Pancreas (tissue), 10 donors: ENCODE results near the gene EIF4G3. TPM values are rescaled to one million over a fixed set of nuclear protein-coding genes. Genes with fewer than 3 reads are reported as not detected.
"Not testable (repeated sequence)": the region's sequence is repeated elsewhere in the genome, so short reads cannot be mapped to it uniquely, and the experiment has no call there.

Source experiments
- ATAC-seq, 4 donors: fragments of 200-7000 bp; cut with Tn5 transposase; one replicate each; pipeline versions ENCODE4 v1.8.0 to v1.9.1; 2020; ENCODE audit warnings: mild to moderate bottlenecking in 4 of 4, moderate library complexity in 4 of 4
- DNase-seq, 6 donors: peaks; one replicate each; pipeline ENCODE4 v3.0.0-alpha.2; 2020
- FAIRE-seq: peaks from 2 replicates; lab custom pipeline; 2012; peaks lifted over from hg19 to GRCh38; lab: Jason Lieb, UNC
- H3K27ac ChIP-seq, 4 donors: fragments of 200-600 bp; sonication (generic); 1 replicate in 3 of 4; 2 replicates in 1 of 4; pipeline versions ENCODE4 v1.5.0 to v1.8.0; 2020
- H3K27me3 ChIP-seq, 4 donors: fragments of 200-600 bp; one replicate each; pipeline ENCODE4 v1.8.0; 2021
- H3K36me3 ChIP-seq, 3 donors: fragments of 200-600 bp; sonication (generic) in 1 of 3; one replicate each; pipeline versions ENCODE4 v1.5.0 to v1.8.0; 2020 to 2021
- H3K4me1 ChIP-seq, 3 donors: fragments of 200-600 bp; one replicate each; pipeline ENCODE4 v1.8.0; 2021
- H3K4me3 ChIP-seq, 4 donors: fragments of 200-600 bp; sonication (generic) in 2 of 4; one replicate each; pipeline versions ENCODE4 v1.5.0 to v1.8.0; 2020 to 2021
- H3K9me3 ChIP-seq, 4 donors: fragments of 200-600 bp; one replicate each; pipeline ENCODE4 v1.8.0; 2021
- CTCF ChIP-seq, 4 donors: fragments of 200-600 bp; sonication (generic) in 3 of 4; IDR thresholded peaks; one replicate each; pipeline versions ENCODE4 v1.5.0 to v1.8.0; 2021; ENCODE audit warnings: antibody characterized with exemption in 4 of 4
- WGBS, 2 donors: extraction: QIAGEN DNeasy Blood & Tissue Kit; methylation state at CpG; one replicate each; pipeline ENCODE4 v1.1.7; 2013; 5-methylcytosine and 5-hydroxymethylcytosine counted together
- intact Hi-C, 3 donors: fragments of 100-400 bp; cut with DNase I; formaldehyde crosslinking; loops; one replicate each; pipeline versions ENCODE4 v1.11.1 to v1.14.2; 2022
- polyA plus RNA-seq, 2 donors: library from polyadenylated mRNA; stranded (reverse); fragments of 200-250 nt; gene quantifications; one replicate each; pipeline ENCODE4 v1.2.3, GENCODE V29; 2013
- total RNA-seq, 6 donors: library from RNA; stranded (reverse); fragmentation: NEBNext Ultra II Directional in 4 of 6; extraction: Animal tissue kit (Norgen Biotek cat#: 25700) in 4 of 6; gene quantifications; one replicate each; pipeline versions ENCODE4 v1.2.1 to v1.2.4, GENCODE V29; 2021 to 2023
- donor health status: healthy with polysubstance abuse.
- donor health status: DM: no; HTN: no; CAD: no; lungs with moderate emphysema.
- donor health status: DM: no; HTN: no; CAD: no.
- donor health status: control.
- donor health status: control.
- donor health status: Bipolar disorder and iron deficiency.
- donor health status: DM: yes; HTN: yes; CAD: no.
- donor health status: DM: no; HTN: no; CAD: no.
- donor health status: DM: no; HTN: no; CAD: no.
- donor health status: DM: yes; HTN: yes; CAD: no.

The EIF4G3 gene
- total and polyA plus RNA-seq, 8 donors, result 9.6 to 22.7 (median 13.8) TPM

GRCh38 chr1:21192871-21193270 lies 16.2 kb upstream of the EIF4G3 start:
- FAIRE-seq (no peak), DNase-seq (no peak), ATAC-seq (no peak)
- WGBS, 2 donors, result 72 to 75% methylated on average over 4 of the region's 4 CpGs
- Histone ChIP-seq H3K9me3 (no peaks in the 10 kb centered on the region), H3K36me3 (no peaks in the 10 kb centered on the region), H3K4me1 (no peaks in the 10 kb centered on the region), H3K27ac (no peak overlapping the region), H3K4me3 (no peak overlapping the region), H3K27me3 (no peaks in the 10 kb centered on the region)
- intact Hi-C loops, result loop anchor here in 2 of 3 donors (10.0 kb wide), 2 partner anchors 208 to 498 kb away; no protein-coding TSS in a partner anchor
- no peak for TF ChIP-seq CTCF (IDR thresholded peaks at IDR 0.05)

GRCh38 chr1:21192284-21192683 lies 15.6 kb upstream of the EIF4G3 start:
- Histone ChIP-seq H3K27ac (no peak overlapping the region), H3K36me3 (no peaks in the 10 kb centered on the region), H3K4me1 (no peaks in the 10 kb centered on the region), H3K9me3 (no peaks in the 10 kb centered on the region), H3K4me3 (no peak overlapping the region), H3K27me3 (no peaks in the 10 kb centered on the region)
- DNase-seq (no peak), FAIRE-seq (no peak), ATAC-seq (no peak)
- intact Hi-C loops, result loop anchor here in 2 of 3 donors (10.0 kb wide), 2 partner anchors 207 to 497 kb away; no protein-coding TSS in a partner anchor
- 71 to 77% methylated on average over 5 of the region's 5 CpGs for WGBS, 2 donors
- no peak for TF ChIP-seq CTCF (IDR thresholded peaks at IDR 0.05)

- intact Hi-C loops, result loop anchor here in 2 of 3 donors (10.0 kb wide), 2 partner anchors 206 to 496 kb away; no protein-coding TSS in a partner anchor
- not testable (repeated sequence) for FAIRE-seq
These were observed 14.1 kb upstream of the EIF4G3 start for GRCh38 chr1:21190771-21191170.

GRCh38 chr1:21189906-21190500 lies 13.3 kb upstream of the EIF4G3 start:
- Histone ChIP-seq H3K36me3 (no peaks in the 10 kb centered on the region), H3K27ac (no peak overlapping the region), H3K4me1 (no peaks in the 10 kb centered on the region), H3K9me3 (no peaks in the 10 kb centered on the region), H3K4me3 (no peak overlapping the region), H3K27me3 (no peaks in the 10 kb centered on the region)
- WGBS, 2 donors, result 94 to 95% methylated on average over 1 of the region's 1 CpG
- FAIRE-seq, result no peak
- intact Hi-C loops, result loop anchor here in 2 of 3 donors (10.0 kb wide), 2 partner anchors 205 to 495 kb away; no protein-coding TSS in a partner anchor
- no peak for DNase-seq
- ATAC-seq, result no peak
- no peak for TF ChIP-seq CTCF (IDR thresholded peaks at IDR 0.05)

More at GRCh38 chr1:21190771-21191170, 14.1 kb upstream of the EIF4G3 start:
- not testable (repeated sequence) for H3K4me3 ChIP-seq, H3K27ac ChIP-seq, H3K4me1 ChIP-seq, H3K9me3 ChIP-seq, DNase-seq, ATAC-seq, H3K27me3 ChIP-seq, H3K36me3 ChIP-seq
- WGBS, 2 donors, result 90 to 92% methylated on average over 2 of the region's 2 CpGs

- TF ChIP-seq CTCF (IDR thresholded peaks at IDR 0.05), result no peak
- H3K27ac ChIP-seq, result no peak overlapping the region
- intact Hi-C loops, result no loop called here
- FAIRE-seq, result no peak
- H3K4me3 ChIP-seq, result no peak overlapping the region
- no peak for ATAC-seq
- DNase-seq, result no peak
- H3K27me3 ChIP-seq, result no peaks in the 10 kb centered on the region
- 69 to 77% methylated on average over 3 of the region's 3 CpGs for WGBS, 2 donors
- no peaks in the 10 kb centered on the region for H3K9me3 ChIP-seq
- H3K4me1 ChIP-seq, result no peaks in the 10 kb centered on the region
- no peaks in the 10 kb centered on the region for H3K36me3 ChIP-seq
These were observed 12.7 kb upstream of the EIF4G3 start for GRCh38 chr1:21189421-21189820.
